ENCODE data around the gene ENPP5. TPM values are rescaled to one million over a fixed set of nuclear protein-coding genes. Genes with fewer than 3 reads are reported as not detected.
"Not testable (repeated sequence)": the region's sequence is repeated elsewhere in the genome, so short reads cannot be mapped to it uniquely, and the experiment has no call there.

Gene ENPP5
- total RNA-seq, 2 experiments from 2014 or later: 0.33 to 0.38 TPM

DNA sequence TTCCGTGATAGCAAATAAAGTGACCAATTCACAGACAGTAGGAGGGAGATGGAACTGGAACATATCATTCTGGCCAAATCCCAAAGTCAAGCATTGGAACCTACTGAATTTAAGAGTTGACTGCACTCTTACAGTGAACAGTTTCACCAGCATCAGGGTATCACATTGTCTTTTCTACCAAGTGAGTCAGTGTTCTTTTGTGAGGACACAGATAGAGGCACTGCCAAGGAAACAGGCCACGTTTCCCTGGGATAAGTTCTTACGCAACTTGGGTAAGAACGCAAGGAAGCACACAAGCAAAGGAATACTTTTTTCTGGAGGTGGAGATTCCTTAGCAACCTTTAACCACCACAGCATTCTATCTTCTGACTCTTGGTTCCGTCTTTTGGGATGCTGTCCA is 28.6 kb upstream of the ENPP5 start:
- Mint-ChIP-seq H3K4me1 (no peaks in the 10 kb centered on the region), H3K9me3 (peaks cover 1% of the 10 kb centered on the region), H3K27me3 (peaks cover 4% of the 10 kb centered on the region), H3K4me3 (no peak overlapping the region), H3K27ac (no peak overlapping the region), H3K36me3 (no peaks in the 10 kb centered on the region)
- DNase-seq: no peak

GRCh38 chr6:46191961-46192360 is 21.2 kb upstream of the ENPP5 start:
- Mint-ChIP-seq H3K4me3 (no peak overlapping the region), H3K36me3 (no peaks in the 10 kb centered on the region), H3K27me3 (peaks cover 33% of the 10 kb centered on the region), H3K4me1 (no peaks in the 10 kb centered on the region), H3K27ac (no peak overlapping the region), H3K9me3 (no peaks in the 10 kb centered on the region)
- no peak for DNase-seq

GRCh38 chr6:46190889-46191288 is 20.1 kb upstream of the ENPP5 start:
- H3K27me3 Mint-ChIP-seq: peaks cover 36% of the 10 kb centered on the region
- no peak overlapping the region for H3K27ac Mint-ChIP-seq
- no peak overlapping the region for H3K4me3 Mint-ChIP-seq
- no peak for DNase-seq
- no peaks in the 10 kb centered on the region for H3K36me3 Mint-ChIP-seq
- H3K4me1 Mint-ChIP-seq: no peaks in the 10 kb centered on the region
- H3K9me3 Mint-ChIP-seq: no peaks in the 10 kb centered on the region

DNA sequence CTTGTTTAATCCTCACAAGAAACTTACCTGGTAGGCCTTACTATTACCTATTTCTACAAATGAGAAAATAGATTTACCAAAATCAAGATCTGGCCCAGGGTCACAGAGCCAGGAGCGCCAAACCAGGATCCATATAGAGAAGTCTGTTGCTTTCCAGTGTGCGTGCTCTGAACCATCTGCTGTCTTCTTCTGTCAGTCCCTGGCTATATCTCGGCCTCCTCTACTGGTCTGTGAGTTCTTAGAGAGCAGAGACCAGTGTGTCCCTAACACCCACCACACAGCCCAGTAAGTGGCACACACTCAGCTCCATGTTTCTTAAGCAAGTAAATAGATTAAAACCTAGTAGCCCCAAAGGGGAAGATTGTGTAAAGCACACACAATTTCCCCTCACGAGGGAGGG is 18.9 kb upstream of the ENPP5 start:
- no peak for DNase-seq
- Mint-ChIP-seq H3K27me3 (peaks cover 42% of the 10 kb centered on the region), H3K36me3 (no peaks in the 10 kb centered on the region), H3K4me3 (no peak overlapping the region), H3K9me3 (no peaks in the 10 kb centered on the region), H3K4me1 (no peaks in the 10 kb centered on the region), H3K27ac (no peak overlapping the region)

DNA sequence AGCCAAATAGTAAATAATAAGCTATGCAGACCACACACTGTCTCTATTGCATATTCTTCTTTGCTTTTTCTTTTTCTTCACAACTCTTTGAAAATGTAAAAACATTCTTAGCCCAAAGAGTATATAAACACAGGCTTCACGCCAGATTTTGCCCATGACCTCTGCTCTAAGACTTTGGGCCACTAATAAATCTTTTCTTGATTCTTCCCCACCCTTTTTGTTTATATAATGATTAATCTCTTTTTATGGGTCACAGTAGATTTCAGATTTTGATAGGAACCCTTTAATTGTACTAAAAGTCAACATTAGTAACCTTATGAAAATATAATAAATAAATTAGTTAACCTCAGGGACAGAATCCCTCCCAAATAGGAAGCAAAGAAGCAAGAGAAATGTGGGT is 15.8 kb upstream of the ENPP5 start:
- Mint-ChIP-seq H3K9me3 (no peaks in the 10 kb centered on the region), H3K27ac (no peak overlapping the region), H3K36me3 (no peaks in the 10 kb centered on the region), H3K27me3 (peaks cover 24% of the 10 kb centered on the region), H3K4me3 (no peak overlapping the region), H3K4me1 (no peaks in the 10 kb centered on the region)
- no peak for DNase-seq

DNA sequence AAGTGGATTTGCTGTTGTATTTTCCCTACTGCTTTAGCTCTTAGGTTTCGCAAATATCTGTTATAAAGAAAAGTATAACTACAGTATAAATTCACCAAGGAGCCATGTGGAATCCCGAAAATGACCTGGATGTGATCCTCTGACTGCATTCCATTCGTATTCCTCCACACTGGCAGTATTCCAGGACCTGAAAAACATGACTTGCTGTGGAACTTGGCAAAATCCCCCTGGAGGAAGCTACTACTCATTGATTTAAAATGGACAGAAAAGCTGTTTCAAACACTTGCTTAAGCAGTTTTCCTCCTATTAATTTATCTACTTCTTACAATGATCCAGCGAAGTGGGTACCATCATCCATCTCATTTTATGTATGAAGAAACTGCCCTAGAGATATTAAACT is 13.3 kb upstream of the ENPP5 start:
- peaks cover 21% of the 10 kb centered on the region for H3K27me3 Mint-ChIP-seq
- no peaks in the 10 kb centered on the region for H3K9me3 Mint-ChIP-seq
- H3K4me3 Mint-ChIP-seq: no peak overlapping the region
- no peaks in the 10 kb centered on the region for H3K4me1 Mint-ChIP-seq
- H3K36me3 Mint-ChIP-seq: no peaks in the 10 kb centered on the region
- no peak overlapping the region for H3K27ac Mint-ChIP-seq
- no peak for DNase-seq

- Mint-ChIP-seq H3K4me1 (peaks cover 11% of the 10 kb centered on the region), H3K27me3 (peaks cover 27% of the 10 kb centered on the region), H3K4me3 (no peak overlapping the region), H3K9me3 (no peaks in the 10 kb centered on the region), H3K27ac (no peak overlapping the region), H3K36me3 (no peaks in the 10 kb centered on the region)
- no peak for DNase-seq
Observed at GRCh38 chr6:46175976-46176375, 5.2 kb upstream of the ENPP5 start.

- H3K27ac Mint-ChIP-seq: no peak overlapping the region
- no peaks in the 10 kb centered on the region for H3K9me3 Mint-ChIP-seq
- no peak for DNase-seq
- H3K4me1 Mint-ChIP-seq: peaks cover 13% of the 10 kb centered on the region
- no peaks in the 10 kb centered on the region for H3K36me3 Mint-ChIP-seq
- no peak overlapping the region for H3K4me3 Mint-ChIP-seq
- H3K27me3 Mint-ChIP-seq: peaks cover 27% of the 10 kb centered on the region
Observed at GRCh38 chr6:46175446-46175845, 4.7 kb upstream of the ENPP5 start.

GRCh38 chr6:46174904-46175303 is 4.1 kb upstream of the ENPP5 start:
- Mint-ChIP-seq H3K36me3 (no peaks in the 10 kb centered on the region), H3K4me1 (peaks cover 15% of the 10 kb centered on the region), H3K4me3 (no peak overlapping the region), H3K9me3 (no peaks in the 10 kb centered on the region), H3K27ac (no peak overlapping the region), H3K27me3 (peaks cover 32% of the 10 kb centered on the region)
- DNase-seq: no peak

DNA sequence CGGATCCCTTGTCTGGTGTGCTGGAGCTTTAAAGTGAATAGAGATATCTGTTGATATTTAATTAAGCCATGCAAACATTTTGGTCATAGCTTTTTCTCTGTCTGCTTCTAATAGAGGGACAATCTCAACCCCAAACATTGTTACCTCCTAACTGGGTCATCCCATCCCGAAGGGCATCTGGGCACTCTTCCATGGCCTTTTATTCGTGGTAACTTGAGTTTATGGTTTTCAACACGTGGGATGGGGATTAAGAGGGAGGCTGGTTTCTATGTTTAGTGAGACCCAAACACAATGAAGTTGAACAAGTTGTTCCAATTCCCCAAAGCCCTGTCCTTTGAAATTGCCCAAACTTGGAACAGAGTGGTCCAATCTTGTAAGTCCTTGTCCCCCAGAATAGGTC is 1.4 kb upstream of the ENPP5 start:
- Mint-ChIP-seq H3K27ac (no peak overlapping the region), H3K36me3 (no peaks in the 10 kb centered on the region), H3K9me3 (no peaks in the 10 kb centered on the region), H3K27me3 (peaks cover 16% of the 10 kb centered on the region), H3K4me3 (no peak overlapping the region), H3K4me1 (peaks cover 15% of the 10 kb centered on the region)
- DNase-seq: no peak

- Mint-ChIP-seq H3K4me3 (no peak overlapping the region), H3K27ac (no peak overlapping the region), H3K9me3 (no peaks in the 10 kb centered on the region), H3K27me3 (peaks cover 14% of the 10 kb centered on the region), H3K36me3 (peaks cover 2% of the 10 kb centered on the region), H3K4me1 (no peaks in the 10 kb centered on the region)
- no peak for DNase-seq
Observed at GRCh38 chr6:46160102-46160501, 10.7 kb downstream of the ENPP5 start.

DNA sequence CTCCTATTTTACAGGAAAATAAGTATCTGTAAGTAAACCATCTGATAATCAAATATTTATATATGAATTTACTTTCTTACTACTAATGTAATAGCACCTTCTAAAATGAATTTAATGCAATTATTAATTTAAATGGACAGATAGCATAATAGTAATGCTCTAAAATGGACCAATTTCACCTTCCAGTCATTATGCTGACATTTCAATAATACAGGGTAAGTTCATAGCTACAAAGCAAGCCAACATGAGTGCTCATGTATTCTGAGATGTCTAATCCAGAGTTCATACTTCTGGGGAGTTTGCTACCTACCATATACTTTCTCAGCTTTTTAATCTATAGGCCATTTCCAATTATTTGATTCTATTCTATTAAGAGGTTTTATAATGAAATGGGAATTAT is 11.6 kb downstream of the ENPP5 start:
- DNase-seq: no peak
- no peak overlapping the region for H3K27ac Mint-ChIP-seq
- no peaks in the 10 kb centered on the region for H3K9me3 Mint-ChIP-seq
- no peak overlapping the region for H3K4me3 Mint-ChIP-seq
- peaks cover 14% of the 10 kb centered on the region for H3K27me3 Mint-ChIP-seq
- H3K4me1 Mint-ChIP-seq: no peaks in the 10 kb centered on the region
- H3K36me3 Mint-ChIP-seq: peaks cover 2% of the 10 kb centered on the region

GRCh38 chr6:46156701-46157100 is 14.1 kb downstream of the ENPP5 start:
- Mint-ChIP-seq H3K27me3 (peaks cover 14% of the 10 kb centered on the region), H3K27ac (no peak overlapping the region), H3K4me1 (no peaks in the 10 kb centered on the region), H3K9me3 (no peaks in the 10 kb centered on the region), H3K4me3 (no peak overlapping the region), H3K36me3 (no peaks in the 10 kb centered on the region)
- no peak for DNase-seq

DNA sequence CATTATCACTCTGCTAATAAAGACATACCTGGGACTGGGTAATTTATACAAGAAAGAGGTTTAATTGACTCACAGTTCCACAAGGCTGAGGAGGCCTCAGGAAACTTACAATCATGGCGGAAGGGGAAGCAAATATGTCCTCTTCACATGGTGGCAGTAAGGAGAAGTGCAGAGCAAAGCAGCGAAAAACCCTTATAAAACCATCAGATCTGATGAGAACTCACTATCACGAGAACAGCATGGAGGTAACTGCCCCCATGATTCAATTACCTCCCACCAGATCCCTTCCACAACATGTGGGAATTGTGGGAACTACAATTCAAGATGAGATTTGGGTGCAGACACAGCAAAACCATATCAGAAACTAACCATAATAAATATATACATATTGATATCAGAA is 21.7 kb downstream of the ENPP5 start:
- not testable (repeated sequence) for DNase-seq, H3K36me3 Mint-ChIP-seq, H3K4me3 Mint-ChIP-seq

GRCh38 chr6:46144270-46144669 is 26.5 kb downstream of the ENPP5 start:
- Mint-ChIP-seq H3K27ac (no peak overlapping the region), H3K27me3 (no peaks in the 10 kb centered on the region), H3K9me3 (no peaks in the 10 kb centered on the region), H3K4me1 (no peaks in the 10 kb centered on the region), H3K36me3 (no peaks in the 10 kb centered on the region), H3K4me3 (no peak overlapping the region)
- no peak for DNase-seq

More for the DNA sequence above, 21.7 kb downstream of the ENPP5 start:
- H3K27me3 Mint-ChIP-seq, H3K4me1 Mint-ChIP-seq, H3K27ac Mint-ChIP-seq, H3K9me3 Mint-ChIP-seq: not testable (repeated sequence)

DNA sequence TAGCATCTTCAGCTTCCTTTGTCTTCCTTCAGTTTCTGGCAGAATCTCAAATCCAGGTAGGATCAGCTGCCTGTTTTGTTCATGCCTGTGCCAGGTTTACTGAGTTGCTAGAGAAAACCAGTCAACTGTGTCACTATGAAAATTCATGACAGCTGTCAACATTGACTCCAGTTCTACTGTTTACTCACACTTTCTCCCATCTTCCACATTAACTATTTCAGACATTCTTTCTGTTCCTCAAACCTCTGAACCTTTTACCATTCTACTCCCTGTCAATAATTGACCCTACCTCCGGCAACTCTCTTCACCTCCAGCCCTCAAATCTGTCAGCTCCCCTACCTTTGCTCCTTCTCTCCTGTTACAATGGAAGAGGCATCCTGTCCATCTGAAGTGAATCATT is 32.5 kb downstream of the ENPP5 start:
- no peak overlapping the region for H3K27ac Mint-ChIP-seq
- H3K4me1 Mint-ChIP-seq: peaks cover 26% of the 10 kb centered on the region
- no peaks in the 10 kb centered on the region for H3K27me3 Mint-ChIP-seq
- H3K36me3 Mint-ChIP-seq: peaks cover 6% of the 10 kb centered on the region
- H3K9me3 Mint-ChIP-seq: no peaks in the 10 kb centered on the region
- no peak overlapping the region for H3K4me3 Mint-ChIP-seq
- DNase-seq: no peak

- peaks cover 6% of the 10 kb centered on the region for H3K36me3 Mint-ChIP-seq
Observed at GRCh38 chr6:46137387-46137786, 33.4 kb downstream of the ENPP5 start.

More at GRCh38 chr6:46137387-46137786, 33.4 kb downstream of the ENPP5 start:
- no peaks in the 10 kb centered on the region for H3K9me3 Mint-ChIP-seq
- no peak overlapping the region for H3K4me3 Mint-ChIP-seq
- no peak for DNase-seq
- no peak overlapping the region for H3K27ac Mint-ChIP-seq
- H3K27me3 Mint-ChIP-seq: no peaks in the 10 kb centered on the region
- peaks cover 29% of the 10 kb centered on the region for H3K4me1 Mint-ChIP-seq
